Endothelial cell of umbilical vein (primary cell): ENCODE measurements around the gene RGPD8. TPM values are rescaled to one million over a fixed set of nuclear protein-coding genes. Genes with fewer than 3 reads are reported as not detected.

ENCODE experiments used
- BruUV-seq: library from RNA; stranded (reverse); fragments of 400-500 nt; replicated peaks from 2 replicates; lab custom pipeline; 2021; lab: Mats Ljungman, UMichigan
- CTCF ChIA-PET: fragments of 300-600, 350-600 bp; sonication (Branson Sonifier 250); formaldehyde crosslinking; loops from one replicate; lab custom pipeline; 2021; ENCODE audit warnings: antibody characterized with exemption, inconsistent platforms; lab: Charles Lee
- POLR2A ChIA-PET: fragments of 300-600, 350-600 bp; sonication (Branson Sonifier 250); formaldehyde crosslinking; loops from one replicate; lab custom pipeline; 2021; ENCODE audit warnings: antibody characterized with exemption, inconsistent platforms; lab: Charles Lee
- DNase-seq: peaks from one replicate; pipeline ENCODE4 v3.0.0-alpha.2; 2011; ENCODE audit warnings: low read depth, low spot score
- FAIRE-seq: peaks from 2 replicates; lab custom pipeline; 2011; peaks lifted over from hg19 to GRCh38; lab: Jason Lieb, UNC
- H2AFZ ChIP-seq: 2 replicates; pipeline ENCODE4 v1.6.0; 2012; ENCODE audit warnings: low read depth, low read length, control low read depth, inconsistent platforms
- H3K27ac ChIP-seq: 2 replicates; pipeline ENCODE4 v1.5.1; 2011; ENCODE audit warnings: low read depth, mild to moderate bottlenecking, control low read depth, low read length, moderate library complexity; ENCODE audit not compliant: insufficient read depth
- H3K27me3 ChIP-seq, 2 experiments: 2 replicates each; pipeline versions ENCODE4 v1.6.0 to v1.6.1; 2011; ENCODE audit warnings: low read length in 2 of 2, mixed read lengths in 1 of 2; ENCODE audit not compliant: control insufficient read depth in 2 of 2, insufficient read depth in 2 of 2
- H3K36me3 ChIP-seq, 2 experiments: 2 replicates in 1 of 2; 3 replicates in 1 of 2; pipeline ENCODE4 v1.5.1; 2011; ENCODE audit warnings: low read length in 2 of 2, mild to moderate bottlenecking in 1 of 2, moderate library complexity in 1 of 2; ENCODE audit not compliant: control insufficient read depth in 2 of 2, insufficient read depth in 2 of 2; ENCODE audit errors: extremely low read depth in 1 of 2
- H3K4me1 ChIP-seq: 3 replicates; pipeline ENCODE4 v1.5.1; 2011; ENCODE audit warnings: mild to moderate bottlenecking, low read length; ENCODE audit not compliant: control insufficient read depth, insufficient read depth; ENCODE audit errors: extremely low read depth
- H3K4me2 ChIP-seq: 2 replicates; pipeline ENCODE4 v1.6.1; 2011; ENCODE audit warnings: low read length, control low read depth, mixed read lengths; ENCODE audit not compliant: insufficient read depth
- H3K4me3 ChIP-seq, 3 experiments: fragments of 200-600 bp in 1 of 3; sonication (generic), shearing (Covaris generic) in 1 of 3; replicated peaks in 1 of 3; 2 replicates each; pipeline ENCODE4 v1.5.1; 2011 to 2016; ENCODE audit warnings: control low read depth in 3 of 3, low read length in 3 of 3, mild to moderate bottlenecking in 2 of 3, inconsistent platforms in 1 of 3, low read depth in 1 of 3, moderate library complexity in 1 of 3; ENCODE audit not compliant: insufficient read depth in 1 of 3
- H3K79me2 ChIP-seq: 2 replicates; pipeline ENCODE4 v1.6.0; 2012; ENCODE audit warnings: low read length, inconsistent platforms; ENCODE audit not compliant: control insufficient read depth, insufficient read depth
- H3K9ac ChIP-seq: replicated peaks from 2 replicates; pipeline ENCODE3; 2011; ENCODE audit warnings: low read length, control low read depth; ENCODE audit not compliant: insufficient read depth; ENCODE audit errors: extremely low read depth
- H3K9me1 ChIP-seq: replicated peaks from 3 replicates; pipeline ENCODE4 v1.6.0; 2011; ENCODE audit warnings: mild to moderate bottlenecking, low read length; ENCODE audit not compliant: control insufficient read depth, insufficient read depth; ENCODE audit errors: extremely low read depth
- H3K9me3 ChIP-seq: replicated peaks from 2 replicates; pipeline ENCODE4 v1.5.1; 2012; ENCODE audit warnings: low read length, inconsistent platforms; ENCODE audit not compliant: control insufficient read depth, insufficient read depth
- H4K20me1 ChIP-seq: replicated peaks from 2 replicates; pipeline ENCODE3; 2011; ENCODE audit warnings: mild to moderate bottlenecking, low read length; ENCODE audit not compliant: control insufficient read depth, insufficient read depth; ENCODE audit errors: extremely low read depth
- CTCF ChIP-seq, 2 donors: IDR thresholded peaks; 1 replicate in 1 of 2; 2 replicates in 1 of 2; pipeline ENCODE4 v1.5.1; 2011; ENCODE audit warnings: low read length in 2 of 2, mild to moderate bottlenecking in 2 of 2, moderate library complexity in 2 of 2, control low read depth in 1 of 2, inconsistent platforms in 1 of 2, low read depth in 1 of 2; ENCODE audit not compliant: insufficient read depth in 1 of 2; ENCODE audit errors: extremely low read depth in 1 of 2
- EZH2 ChIP-seq: IDR thresholded peaks from 2 replicates; pipeline ENCODE4 v1.6.1; 2012; ENCODE audit warnings: borderline replicate concordance, low read depth, mild to moderate bottlenecking, moderate library complexity, low read length, inconsistent platforms; ENCODE audit not compliant: severe bottlenecking
- FOS ChIP-seq: IDR thresholded peaks from 2 replicates; pipeline ENCODE4 v1.6.1; 2011; ENCODE audit warnings: mild to moderate bottlenecking, low read length, moderate library complexity, borderline replicate concordance; ENCODE audit not compliant: insufficient read depth
- GATA2 ChIP-seq: IDR thresholded peaks from 2 replicates; pipeline ENCODE4 v1.7.0; 2011; ENCODE audit warnings: low read depth, mild to moderate bottlenecking, moderate library complexity, mixed read lengths, low read length; ENCODE audit not compliant: insufficient read length, insufficient read depth
- JUN ChIP-seq: IDR thresholded peaks from 2 replicates; pipeline ENCODE4 v1.6.1; 2011; ENCODE audit warnings: borderline replicate concordance, low read depth; ENCODE audit not compliant: insufficient read length, insufficient read depth
- MAX ChIP-seq: IDR thresholded peaks from 2 replicates; pipeline ENCODE4 v1.6.1; 2011; ENCODE audit not compliant: insufficient read depth, insufficient read length
- MYC ChIP-seq: IDR thresholded peaks from one replicate; pipeline ENCODE4 v1.6.1; 2011; ENCODE audit warnings: mild to moderate bottlenecking, low read depth, low read length
- POLR2A ChIP-seq: IDR thresholded peaks from 2 replicates; pipeline ENCODE4 v1.6.1; 2012; ENCODE audit warnings: low read depth, mild to moderate bottlenecking, control low read depth, low read length
- POLR2AphosphoS5 ChIP-seq: IDR thresholded peaks from 2 replicates; pipeline ENCODE4 v1.6.1; 2012; ENCODE audit warnings: low read depth, mild to moderate bottlenecking, control low read depth, low read length, moderate library complexity; ENCODE audit not compliant: insufficient read depth
- dilution Hi-C: fragments of 300-500 bp; cut with MboI; formaldehyde crosslinking; loops from one replicate; pipeline ENCODE4 v1.15.0; 2019; ENCODE audit warnings: low sequenced_read_pairs; ENCODE audit not compliant: extremely low pct_ligation_motif_present
- intact Hi-C: fragments of 100-400 bp; cut with micrococcal nuclease; formaldehyde crosslinking; loops from one replicate; pipeline ENCODE4 v1.10.0; 2022
- polyA plus RNA-seq, 4 experiments: library from polyadenylated mRNA; depleted of rRNA in 3 of 4; stranded (reverse) in 3 of 4; unstranded in 1 of 4; fragments of >200 nt; gene quantifications; 2 replicates each; pipeline versions ENCODE4 v1.2.1 to v1.2.3, GENCODE V29; 2011 to 2012; ENCODE audit warnings: missing spikeins in 1 of 4
- total RNA-seq: library from RNA; stranded (reverse); gene quantifications from 2 replicates; pipeline ENCODE4 v1.2.3, GENCODE V29; 2021

RGPD8 gene
- total and polyA plus RNA-seq, 2 donors (not counting 3 experiments of a cell fraction or from before 2014, with no cell fraction given), result 0.98 to 10.8 TPM

DNA sequence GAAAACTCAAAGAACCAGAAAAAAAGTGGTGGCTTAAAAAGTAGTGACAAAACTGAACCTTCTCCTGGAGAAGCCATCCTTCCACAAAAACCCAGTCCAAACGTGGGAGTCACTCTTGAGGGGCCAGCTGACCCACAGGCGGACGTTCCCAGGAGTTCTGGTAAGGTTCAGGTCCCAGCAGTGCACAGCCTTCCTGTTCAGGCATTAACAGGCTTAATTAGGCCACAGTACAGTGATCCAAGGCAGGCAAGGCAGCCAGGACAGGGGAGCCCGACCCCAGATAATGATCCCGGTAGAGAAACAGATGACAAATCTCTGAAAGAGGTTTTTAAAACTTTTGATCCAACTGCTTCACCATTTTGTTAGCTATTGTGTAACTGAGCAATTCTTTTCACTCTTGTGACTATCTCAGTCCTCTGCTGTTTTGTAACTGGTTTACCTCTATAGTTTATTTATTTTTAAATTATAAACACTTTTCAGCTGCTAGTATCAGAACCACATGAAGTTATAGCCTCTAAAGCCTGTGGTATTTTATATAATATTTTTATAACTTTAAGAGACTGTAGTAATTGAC, 101.2 kb downstream of the RGPD8 start:
- CTCF ChIA-PET, result no interaction called here

More for the DNA sequence above, 101.2 kb downstream of the RGPD8 start:
- no peak overlapping the region for H2AFZ ChIP-seq
- BruUV-seq, result no TSS peak
- no peak for FAIRE-seq
- TF ChIP-seq MAX (no peak), EZH2 (no peak), MYC (no peak), CTCF (IDR thresholded peaks at IDR 0.05; ENCODE audit: extremely low read depth in 1 of 2, insufficient read depth in 1 of 2, low read depth in 1 of 2, low read length in 2 of 2) (no peak), POLR2A (no peak), JUN (no peak), FOS (no peak), GATA2 (no peak), POLR2AphosphoS5 (no peak)
- no peak overlapping the region for H3K4me3 ChIP-seq
- no peaks in the 10 kb centered on the region for H3K79me2 ChIP-seq
- intact Hi-C loops, result loop anchor here (10.0 kb wide), 1 partner anchor 447 kb away; the partner anchor contains the start of gene ANAPC1
- POLR2A ChIA-PET, result no interaction called here
- no peak for DNase-seq
- H3K27ac ChIP-seq, result no peak overlapping the region
- no peak overlapping the region for H3K4me2 ChIP-seq
- no peaks in the 10 kb centered on the region for H3K27me3 ChIP-seq
- dilution Hi-C loops, result no loop called here
- H3K9ac ChIP-seq, result no peak overlapping the region
- no peaks in the 10 kb centered on the region for H3K36me3 ChIP-seq
- H4K20me1 ChIP-seq, result no peaks in the 10 kb centered on the region
- no peaks in the 10 kb centered on the region for H3K9me3 ChIP-seq
- no peaks in the 10 kb centered on the region for H3K9me1 ChIP-seq
- no peaks in the 10 kb centered on the region for H3K4me1 ChIP-seq
